Activated T-helper 1 cell treated with anti-CD3 and anti-CD28 coated beads, Interleukin-2, amount 50 U/mL, for 16 hours (primary cell): ENCODE results near the gene AK5.

Experiments
- DNase-seq, 2 donors: peaks; one replicate each; pipeline ENCODE4 v3.0.0-alpha.2; 2020; ENCODE audit warnings: low read depth in 1 of 2, low spot score in 1 of 2

Gene AK5

GRCh38 chr1:77433934-77434333 lies 152.1 kb downstream of the AK5 start:
- DNase-seq = no peak

GRCh38 chr1:77434967-77435366 lies 153.1 kb downstream of the AK5 start:
- no peak for DNase-seq

DNA sequence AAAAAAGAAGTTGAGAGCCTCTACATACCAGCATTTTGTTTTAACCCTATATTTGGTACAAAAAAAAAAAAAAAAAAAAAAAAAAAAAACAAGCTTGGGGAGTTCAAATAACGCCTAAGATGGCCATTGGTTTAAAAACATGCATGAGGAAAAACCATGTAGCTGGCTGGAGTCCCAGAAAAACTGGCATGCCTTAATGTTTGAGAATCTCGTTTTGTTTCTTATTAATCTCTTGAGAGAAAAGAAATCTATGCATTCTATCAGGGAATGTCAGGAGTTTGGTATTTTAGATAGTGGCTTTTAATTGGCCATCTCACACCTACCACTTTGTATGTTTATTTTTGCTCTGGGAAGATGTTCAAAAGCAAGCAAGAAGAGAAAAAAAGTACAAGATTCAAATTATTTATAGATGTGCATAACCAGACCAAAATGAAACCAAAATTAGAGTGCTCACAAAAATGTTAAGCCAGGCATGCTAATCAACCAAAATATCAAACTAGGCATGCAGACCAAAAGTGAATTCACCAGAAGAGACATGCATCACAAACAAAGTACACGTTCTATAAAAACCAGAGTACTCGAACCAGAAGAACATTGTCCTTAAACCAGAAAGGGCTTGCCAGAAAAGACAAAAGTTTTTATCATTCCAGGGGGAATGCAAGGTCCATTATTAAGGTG lies 156.6 kb downstream of the AK5 start:
- DNase-seq = no peak

DNA sequence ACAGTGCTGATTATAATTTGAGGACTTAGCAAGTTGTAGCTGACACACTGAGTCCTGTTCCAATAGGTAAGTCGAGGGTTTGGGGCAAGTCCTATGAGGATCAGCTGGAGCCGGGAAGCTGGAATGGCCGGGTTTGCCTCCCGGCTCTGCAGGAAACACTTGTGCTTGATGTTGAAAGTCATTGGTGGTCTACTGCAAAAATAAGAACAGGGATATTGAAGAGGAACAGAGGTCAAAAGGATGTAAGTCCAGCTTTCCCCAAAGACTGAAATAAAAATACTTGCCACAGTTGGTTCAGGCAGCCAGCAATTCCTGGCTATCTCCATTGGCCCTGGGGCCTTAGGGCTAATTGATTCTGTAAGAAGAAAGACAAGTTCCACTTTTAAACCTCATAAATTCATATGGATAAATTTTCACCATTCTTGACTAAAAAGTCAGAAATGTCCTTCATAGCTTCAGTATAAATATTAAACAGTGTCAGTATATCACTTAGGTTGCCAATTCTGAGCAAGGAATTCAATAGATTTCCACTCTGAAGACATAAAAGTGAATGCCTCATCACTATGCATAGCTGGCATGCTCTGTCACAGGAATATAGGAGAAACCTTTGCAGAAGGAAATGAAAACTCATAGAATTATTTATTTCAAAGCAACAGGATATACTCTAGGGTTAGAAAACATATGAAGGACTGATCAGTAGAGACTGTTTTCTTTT lies 165.2 kb downstream of the AK5 start:
- DNase-seq = no peak

GRCh38 chr1:77447669-77448068 lies 165.8 kb downstream of the AK5 start:
- DNase-seq = no peak

GRCh38 chr1:77459881-77460280 lies 178.1 kb downstream of the AK5 start:
- DNase-seq = no peak

DNA sequence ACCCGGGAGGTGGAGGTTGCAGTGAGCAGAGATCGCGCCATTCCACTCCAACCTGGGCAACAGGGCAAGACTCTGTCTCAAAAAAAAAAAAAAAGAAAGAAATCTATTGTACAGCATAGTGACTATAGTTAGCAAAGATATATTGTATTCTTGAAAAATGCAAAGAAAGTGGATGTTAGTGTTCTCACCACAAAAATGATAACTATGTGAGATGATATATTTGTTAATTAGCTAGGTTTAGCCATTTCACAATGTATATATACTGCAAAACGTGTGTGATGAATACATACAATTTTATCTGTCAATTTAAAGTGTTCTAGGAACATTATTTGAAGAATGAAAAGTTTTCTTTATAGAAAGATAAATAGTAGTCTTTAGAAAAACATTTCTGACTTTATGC lies 179.9 kb downstream of the AK5 start:
- no peak for DNase-seq

- no peak for DNase-seq
Measured at GRCh38 chr1:77463216-77463615, 181.4 kb downstream of the AK5 start.

DNA sequence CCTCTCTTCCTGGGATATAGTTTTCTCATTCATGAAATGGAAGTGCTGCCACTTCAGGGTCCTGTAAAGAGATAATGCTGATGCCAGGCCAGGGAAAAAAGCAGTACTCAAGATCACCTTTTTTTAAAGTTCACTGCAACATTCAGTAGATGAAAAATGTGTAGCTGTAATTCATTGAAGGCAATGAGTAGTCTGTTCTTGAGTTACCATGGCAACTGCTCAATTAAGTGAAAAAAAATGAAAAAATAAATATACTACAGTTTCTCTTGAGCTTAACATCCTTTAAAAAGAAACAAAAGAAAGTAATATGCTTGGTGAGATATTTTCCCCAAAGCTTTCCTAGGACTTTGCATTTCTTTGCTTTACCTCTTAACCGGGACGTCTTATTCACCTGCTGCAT lies 183.3 kb downstream of the AK5 start:
- no peak for DNase-seq

GRCh38 chr1:77465922-77466321 lies 184.1 kb downstream of the AK5 start:
- no peak for DNase-seq

GRCh38 chr1:77467021-77467595 lies 185.3 kb downstream of the AK5 start:
- DNase-seq = no peak

DNA sequence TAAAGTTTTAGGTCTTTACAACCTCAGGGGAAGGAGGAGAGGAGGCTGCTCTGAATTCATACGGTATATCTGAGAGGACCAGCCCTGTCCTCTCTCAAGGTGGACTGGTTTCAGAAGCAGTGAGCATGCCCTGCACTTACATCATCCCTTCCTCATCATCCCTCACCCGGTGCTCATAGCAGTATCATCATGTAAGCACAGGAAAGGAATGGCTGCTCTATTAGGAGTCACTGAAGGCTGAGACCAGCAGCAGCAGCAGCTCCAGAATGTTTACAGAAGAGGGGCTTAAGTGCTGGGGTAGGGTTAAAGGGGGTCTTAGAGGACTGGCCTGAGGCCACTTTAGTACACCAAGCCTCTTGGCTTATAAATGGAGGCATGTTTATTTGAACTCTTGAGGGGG lies 185.9 kb downstream of the AK5 start:
- DNase-seq = no peak

GRCh38 chr1:77468257-77468948 lies 186.6 kb downstream of the AK5 start:
- DNase-seq = no peak

DNA sequence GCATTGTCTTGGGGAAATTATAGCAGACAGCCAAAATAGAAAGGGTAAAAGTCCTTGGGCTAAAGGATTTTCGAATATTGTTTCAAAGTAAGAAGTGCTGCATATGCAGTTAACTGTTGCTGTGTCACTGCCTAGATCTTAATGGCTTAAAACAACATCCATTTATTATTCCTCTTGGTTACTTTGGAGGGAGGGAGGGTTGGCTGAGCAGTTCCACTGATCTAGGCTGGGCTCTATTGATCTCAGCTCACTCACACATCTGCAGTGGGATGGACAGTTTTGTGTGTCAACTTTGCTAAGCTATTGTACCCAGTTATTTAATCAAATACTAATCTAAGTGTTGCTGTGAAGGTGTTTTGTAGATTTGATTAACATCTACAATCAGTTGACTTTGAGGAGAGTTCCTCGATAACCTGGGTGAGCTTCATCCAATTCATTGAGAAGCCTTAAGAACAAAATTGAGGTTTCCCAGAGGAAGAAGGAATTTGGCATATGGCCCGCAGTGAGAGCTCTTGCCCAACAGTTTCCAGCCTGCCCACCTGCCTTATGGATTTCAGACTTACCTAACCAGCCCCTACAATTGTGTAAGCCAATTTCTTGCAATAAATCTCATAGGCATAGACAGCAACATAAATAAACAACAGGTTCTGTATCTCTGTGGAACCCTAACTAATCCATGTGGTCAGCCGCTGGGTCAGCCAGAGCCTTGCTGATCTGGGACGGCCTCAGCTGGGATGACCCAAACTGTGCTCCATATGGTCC lies 187.3 kb downstream of the AK5 start:
- no peak for DNase-seq

GRCh38 chr1:77471691-77472090 lies 189.9 kb downstream of the AK5 start:
- no peak for DNase-seq

- DNase-seq = no peak
Measured at GRCh38 chr1:77473690-77474089, 191.9 kb downstream of the AK5 start.

DNA sequence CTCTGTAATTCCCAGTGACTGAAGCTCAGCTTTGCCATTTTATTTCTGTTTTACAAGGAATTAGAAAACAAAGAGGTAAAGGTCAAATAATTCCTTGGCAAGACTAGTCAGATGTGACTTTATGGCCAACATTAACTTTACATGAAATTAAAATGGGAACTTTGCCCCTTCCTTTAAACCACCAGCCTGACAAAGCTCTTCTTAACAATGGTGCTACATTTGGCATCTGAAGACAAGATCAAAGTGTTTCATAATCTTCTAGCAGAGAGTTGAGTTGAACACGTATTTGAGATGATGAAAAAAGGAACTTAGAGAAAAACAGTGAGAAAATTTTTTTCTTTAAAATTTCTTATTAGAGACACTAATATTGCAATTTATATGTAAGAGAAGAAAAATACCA lies 193.8 kb downstream of the AK5 start:
- DNase-seq = no peak

DNA sequence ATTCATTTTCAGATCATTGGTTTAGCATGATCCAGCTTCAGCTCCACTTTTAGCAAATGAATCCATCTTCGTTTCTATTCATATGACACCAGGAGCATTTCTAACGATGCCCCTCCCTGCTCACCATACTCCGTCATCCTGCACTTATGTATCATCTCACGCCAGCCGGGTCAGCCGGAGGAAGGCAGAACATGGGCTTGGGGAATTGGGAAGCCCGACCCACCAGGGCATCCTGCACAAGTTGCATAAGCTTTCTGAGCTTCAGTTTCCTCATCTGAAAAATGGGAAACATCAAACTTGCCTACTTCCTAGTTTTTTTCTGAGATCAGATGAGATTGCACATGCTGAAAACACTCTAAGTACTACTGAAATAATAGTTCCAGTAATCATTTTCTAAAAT lies 194.7 kb downstream of the AK5 start:
- no peak for DNase-seq

GRCh38 chr1:77484334-77484733 lies 202.5 kb downstream of the AK5 start:
- no peak for DNase-seq

- DNase-seq = no peak
Measured at GRCh38 chr1:77484926-77485325, 203.1 kb downstream of the AK5 start.

- DNase-seq = no peak
Measured at GRCh38 chr1:77487631-77488030, 205.8 kb downstream of the AK5 start.
